MM.1S (cell line): ENCODE measurements around the gene RAMACL.

Experiments used
- DNase-seq: peaks from one replicate; pipeline ENCODE4 v3.0.0-alpha.2; 2015
- H2AFZ ChIP-seq: fragments of 300-600 bp; sonication (generic); 2 replicates; pipeline ENCODE4 v1.6.0; 2016; ENCODE audit warnings: antibody characterized with exemption, low read length
- H3F3A ChIP-seq: fragments of 300-600 bp; sonication (generic); 2 replicates; pipeline ENCODE4 v1.6.1; 2016; ENCODE audit warnings: mild to moderate bottlenecking, antibody characterized with exemption, low read length, moderate library complexity, mixed read lengths; ENCODE audit not compliant: insufficient read depth
- H3K27ac ChIP-seq: fragments of 300-600 bp; sonication (generic); 2 replicates; pipeline ENCODE4 v1.5.1; 2016; ENCODE audit warnings: mild to moderate bottlenecking, low read length
- H3K27me3 ChIP-seq: fragments of 300-600 bp; sonication (generic); replicated peaks from 2 replicates; pipeline ENCODE4 v1.6.0; 2016; ENCODE audit warnings: low read length; ENCODE audit not compliant: insufficient read depth
- H3K36me3 ChIP-seq: fragments of 300-600 bp; sonication (generic); replicated peaks from 2 replicates; pipeline ENCODE4 v1.6.1; 2016; ENCODE audit warnings: mild to moderate bottlenecking, low read length, mixed read lengths; ENCODE audit not compliant: insufficient read depth
- H3K4me1 ChIP-seq: fragments of 300-600 bp; sonication (generic); 2 replicates; pipeline ENCODE4 v1.6.1; 2016; ENCODE audit warnings: low read length, mixed read lengths
- H3K4me2 ChIP-seq: fragments of 300-600 bp; sonication (generic); 2 replicates; pipeline ENCODE4 v1.6.0; 2016; ENCODE audit warnings: low read depth, low read length
- H3K4me3 ChIP-seq: fragments of 300-600 bp; sonication (generic); 2 replicates; pipeline ENCODE4 v1.5.1; 2016; ENCODE audit warnings: low read length, mixed read lengths
- H3K79me2 ChIP-seq: fragments of 300-600 bp; sonication (generic); 2 replicates; pipeline ENCODE4 v1.6.1; 2016; ENCODE audit warnings: mixed run types, low read length, mixed read lengths
- H3K9ac ChIP-seq: fragments of 300-600 bp; sonication (generic); 2 replicates; pipeline ENCODE4 v1.6.1; 2016; ENCODE audit warnings: low read length, mixed read lengths
- H3K9me2 ChIP-seq: fragments of 300-600 bp; sonication (generic); replicated peaks from 2 replicates; pipeline ENCODE4 v1.6.1; 2016; ENCODE audit warnings: mild to moderate bottlenecking, low read length, mixed read lengths; ENCODE audit not compliant: insufficient read depth
- H3K9me3 ChIP-seq: fragments of 300-600 bp; sonication (generic); replicated peaks from 2 replicates; pipeline ENCODE4 v1.6.1; 2016; ENCODE audit warnings: mild to moderate bottlenecking, low read length, mixed read lengths; ENCODE audit not compliant: insufficient read depth
- H4K20me1 ChIP-seq: fragments of 300-600 bp; sonication (generic); 2 replicates; pipeline ENCODE4 v1.6.1; 2016; ENCODE audit warnings: mild to moderate bottlenecking, low read length, moderate library complexity, mixed read lengths; ENCODE audit not compliant: insufficient read depth
- EZH2 ChIP-seq: fragments of 300-600 bp; sonication (generic); optimal IDR thresholded peaks from 2 replicates; pipeline ENCODE3; 2017; ENCODE audit warnings: low read depth, mild to moderate bottlenecking, antibody characterized with exemption, low read length, mixed read lengths
- EZH2phosphoT487 ChIP-seq: fragments of 300-600 bp; sonication (generic); IDR thresholded peaks from 2 replicates; pipeline ENCODE4 v1.6.1; 2018; ENCODE audit warnings: antibody characterized with exemption, low read length
- TF ChIP-seq, protein P1 (sequence below): fragments of 300-600 bp; sonication (generic); IDR thresholded peaks from 2 replicates; pipeline ENCODE4 v1.5.1; 2016; ENCODE audit warnings: antibody characterized with exemption, low read length, mixed read lengths

The RAMACL gene

DNA sequence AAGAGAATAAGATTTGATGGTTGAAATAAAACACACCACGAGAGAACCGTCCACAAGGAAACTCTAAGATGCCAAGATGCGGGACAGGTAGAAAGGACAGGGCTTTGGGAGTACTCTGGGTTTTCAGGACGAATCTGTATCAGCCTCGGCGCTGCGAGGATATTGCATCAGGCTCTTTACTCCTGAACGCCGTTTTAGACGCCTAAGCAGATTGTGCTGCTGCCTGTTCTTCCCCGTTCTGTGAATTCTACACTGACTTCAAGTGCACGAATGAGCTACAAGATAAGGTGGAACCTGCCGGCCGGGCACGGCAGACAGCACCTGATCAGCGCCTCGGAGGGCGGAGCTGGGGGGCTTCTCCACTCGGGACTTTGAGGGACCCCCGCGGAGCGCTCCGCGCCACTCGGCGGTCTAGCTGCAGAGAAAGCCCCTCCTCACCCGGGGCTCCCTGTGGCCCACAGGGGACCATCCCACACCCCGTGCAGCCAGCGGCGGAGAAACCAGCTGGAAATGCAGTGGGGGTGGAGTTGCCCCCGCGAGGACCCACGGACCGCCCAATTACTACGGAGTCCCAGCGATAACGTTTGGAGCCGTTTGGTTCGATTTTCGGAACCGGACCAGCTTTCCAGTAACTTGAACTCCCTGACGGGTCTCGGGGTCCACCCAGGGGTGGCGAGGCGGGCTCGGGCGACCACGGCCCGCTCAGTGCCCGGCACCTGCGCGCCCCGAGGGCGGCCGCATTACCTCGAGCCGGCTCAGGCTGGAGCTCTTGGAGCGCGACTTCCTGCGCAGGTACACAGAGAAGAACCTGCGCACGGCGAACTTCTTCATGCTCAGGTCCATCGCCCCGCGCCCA is 39.9 kb upstream of the RAMACL start:
- DNase-seq, result peak; percentile 44
- Histone ChIP-seq H2AFZ (peak overlapping the region; percentile 74), H3K4me1 (peaks cover 26% of the 10 kb centered on the region), H3K36me3 (no peaks in the 10 kb centered on the region), H3K79me2 (no peaks in the 10 kb centered on the region), H3K4me3 (peak overlapping the region; percentile 74), H3K4me2 (peak overlapping the region; percentile 86), H3F3A (peaks cover 16% of the 10 kb centered on the region), H3K9ac (peak overlapping the region; percentile 62), H3K9me3 (no peaks in the 10 kb centered on the region), H3K9me2 (no peaks in the 10 kb centered on the region), H4K20me1 (no peaks in the 10 kb centered on the region), H3K27ac (no peak overlapping the region), H3K27me3 (no peaks in the 10 kb centered on the region)
- TF ChIP-seq EZH2 (no peak), EZH2phosphoT487 (no peak)
- TF ChIP-seq, protein P1, sequence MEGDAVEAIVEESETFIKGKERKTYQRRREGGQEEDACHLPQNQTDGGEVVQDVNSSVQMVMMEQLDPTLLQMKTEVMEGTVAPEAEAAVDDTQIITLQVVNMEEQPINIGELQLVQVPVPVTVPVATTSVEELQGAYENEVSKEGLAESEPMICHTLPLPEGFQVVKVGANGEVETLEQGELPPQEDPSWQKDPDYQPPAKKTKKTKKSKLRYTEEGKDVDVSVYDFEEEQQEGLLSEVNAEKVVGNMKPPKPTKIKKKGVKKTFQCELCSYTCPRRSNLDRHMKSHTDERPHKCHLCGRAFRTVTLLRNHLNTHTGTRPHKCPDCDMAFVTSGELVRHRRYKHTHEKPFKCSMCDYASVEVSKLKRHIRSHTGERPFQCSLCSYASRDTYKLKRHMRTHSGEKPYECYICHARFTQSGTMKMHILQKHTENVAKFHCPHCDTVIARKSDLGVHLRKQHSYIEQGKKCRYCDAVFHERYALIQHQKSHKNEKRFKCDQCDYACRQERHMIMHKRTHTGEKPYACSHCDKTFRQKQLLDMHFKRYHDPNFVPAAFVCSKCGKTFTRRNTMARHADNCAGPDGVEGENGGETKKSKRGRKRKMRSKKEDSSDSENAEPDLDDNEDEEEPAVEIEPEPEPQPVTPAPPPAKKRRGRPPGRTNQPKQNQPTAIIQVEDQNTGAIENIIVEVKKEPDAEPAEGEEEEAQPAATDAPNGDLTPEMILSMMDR, result no peak

DNA sequence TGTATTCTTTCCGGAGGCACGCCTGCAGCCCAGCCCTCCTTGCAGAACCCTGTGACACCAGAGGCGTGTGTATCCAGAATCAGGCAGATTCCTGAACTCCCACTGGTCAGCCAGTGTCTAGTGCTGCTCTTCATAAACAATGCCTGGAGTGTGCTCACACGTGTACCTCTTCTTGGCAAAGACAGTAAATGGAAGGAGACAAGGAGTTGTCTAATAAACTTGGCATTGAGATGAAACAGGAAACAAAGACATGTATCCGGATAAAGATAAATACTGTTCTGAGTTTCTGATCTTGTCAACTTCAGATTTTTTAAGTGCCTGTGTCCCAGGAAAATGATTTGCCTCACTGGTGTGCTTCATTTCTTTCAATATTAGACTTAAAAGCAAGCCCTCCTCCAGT is 38.9 kb upstream of the RAMACL start:
- Histone ChIP-seq H3K9me3 (no peaks in the 10 kb centered on the region), H4K20me1 (no peaks in the 10 kb centered on the region), H3F3A (peaks cover 6% of the 10 kb centered on the region), H3K4me2 (no peak overlapping the region), H3K79me2 (no peaks in the 10 kb centered on the region), H3K27me3 (no peaks in the 10 kb centered on the region), H3K9me2 (no peaks in the 10 kb centered on the region), H3K4me3 (no peak overlapping the region), H2AFZ (no peak overlapping the region), H3K27ac (no peak overlapping the region), H3K36me3 (no peaks in the 10 kb centered on the region), H3K4me1 (peaks cover 17% of the 10 kb centered on the region), H3K9ac (no peak overlapping the region)
- TF ChIP-seq, protein P1, result no peak
- no peak for TF ChIP-seq EZH2phosphoT487
- no peak for TF ChIP-seq EZH2
- no peak for DNase-seq

DNA sequence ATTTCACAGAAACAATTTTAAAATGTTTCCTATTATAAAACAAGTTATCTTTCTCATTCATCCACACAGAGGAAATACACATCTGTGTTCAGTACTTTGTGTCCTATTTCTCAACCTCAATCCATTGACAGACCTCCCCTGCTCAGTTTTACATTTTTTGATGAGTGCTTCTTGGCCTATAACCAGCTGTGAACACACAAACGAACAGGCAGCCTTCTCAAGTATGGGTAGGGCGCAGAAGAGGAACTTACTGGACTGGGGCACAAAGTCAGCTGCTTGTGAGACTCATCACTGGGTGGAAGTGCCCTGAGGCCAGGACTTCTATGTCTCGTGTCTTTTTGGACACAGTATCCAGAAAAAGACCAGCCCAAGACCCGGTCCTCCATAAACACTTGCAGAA is 37.8 kb upstream of the RAMACL start:
- Histone ChIP-seq H2AFZ (no peak overlapping the region), H3K9ac (no peak overlapping the region), H3K4me2 (no peak overlapping the region), H3K9me3 (no peaks in the 10 kb centered on the region), H3K79me2 (no peaks in the 10 kb centered on the region), H3K36me3 (no peaks in the 10 kb centered on the region), H3K27ac (no peak overlapping the region), H4K20me1 (no peaks in the 10 kb centered on the region), H3K4me1 (peaks cover 7% of the 10 kb centered on the region), H3K27me3 (no peaks in the 10 kb centered on the region), H3K4me3 (no peak overlapping the region), H3K9me2 (no peaks in the 10 kb centered on the region), H3F3A (peaks cover 6% of the 10 kb centered on the region)
- TF ChIP-seq, protein P1, result no peak
- no peak for TF ChIP-seq EZH2
- TF ChIP-seq EZH2phosphoT487, result no peak
- no peak for DNase-seq
